Fibroblast of lung (primary cell): ENCODE measurements around the gene CHAT. TPM values are rescaled to one million over a fixed set of nuclear protein-coding genes. Genes with fewer than 3 reads are reported as not detected.

Source experiments
- DNase-seq, 2 donors: peaks; one replicate each; pipeline versions ENCODE4 v3.0.0 to v3.0.0-alpha.2; 2010; ENCODE audit warnings: low read depth in 2 of 2
- H2AFZ ChIP-seq: 2 replicates; pipeline ENCODE4 v1.5.1; 2012; ENCODE audit warnings: low read length, control low read depth, inconsistent platforms
- H3K27ac ChIP-seq: 2 replicates; pipeline ENCODE4 v1.5.1; 2011; ENCODE audit warnings: low read length, control low read depth; ENCODE audit not compliant: insufficient read depth
- H3K27me3 ChIP-seq: 2 replicates; pipeline ENCODE4 v1.5.1; 2011; ENCODE audit warnings: mild to moderate bottlenecking, low read length; ENCODE audit not compliant: control insufficient read depth, insufficient read depth
- H3K36me3 ChIP-seq: 2 replicates; pipeline ENCODE4 v1.5.1; 2011; ENCODE audit warnings: low read length; ENCODE audit not compliant: control insufficient read depth, insufficient read depth
- H3K4me1 ChIP-seq: 2 replicates; pipeline ENCODE4 v1.5.1; 2011; ENCODE audit warnings: low read length; ENCODE audit not compliant: control insufficient read depth, insufficient read depth; ENCODE audit errors: extremely low read depth
- H3K4me2 ChIP-seq: 2 replicates; pipeline ENCODE4 v1.5.1; 2011; ENCODE audit warnings: low read length, control low read depth; ENCODE audit not compliant: insufficient read depth; ENCODE audit errors: extremely low read depth
- H3K4me3 ChIP-seq, 4 experiments: fragments of 200-600 bp in 1 of 4; sonication (generic) in 1 of 4; replicated peaks in 1 of 4; 2 replicates each; pipeline ENCODE4 v1.5.1; 2011 to 2016; ENCODE audit warnings: low read length in 4 of 4, low read depth in 3 of 4, mild to moderate bottlenecking in 3 of 4, control low read depth in 2 of 4, inconsistent platforms in 1 of 4, mixed read lengths in 1 of 4; ENCODE audit not compliant: insufficient read depth in 1 of 4; ENCODE audit errors: control extremely low read depth in 1 of 4
- H3K79me2 ChIP-seq: 2 replicates; pipeline ENCODE4 v1.5.1; 2012; ENCODE audit warnings: mild to moderate bottlenecking, low read length, inconsistent platforms; ENCODE audit not compliant: control insufficient read depth, insufficient read depth
- H3K9ac ChIP-seq: 2 replicates; pipeline ENCODE4 v1.5.1; 2011; ENCODE audit warnings: mild to moderate bottlenecking, low read length, control low read depth; ENCODE audit not compliant: insufficient read depth
- H3K9me3 ChIP-seq: 2 replicates; pipeline ENCODE4 v1.5.1; 2012; ENCODE audit warnings: low read depth, low read length; ENCODE audit not compliant: control insufficient read depth, insufficient read depth
- H4K20me1 ChIP-seq: 2 replicates; pipeline ENCODE4 v1.5.1; 2011; ENCODE audit warnings: low read length; ENCODE audit not compliant: control insufficient read depth, insufficient read depth; ENCODE audit errors: extremely low read depth
- CTCF ChIP-seq, 2 donors: IDR thresholded peaks in 1 of 2; conservative IDR thresholded peaks in 1 of 2; 1 replicate in 1 of 2; 2 replicates in 1 of 2; pipeline ENCODE4 v1.5.1; 2011 to 2012; ENCODE audit warnings: low read length in 2 of 2, control low read depth in 1 of 2, inconsistent platforms in 1 of 2, low read depth in 1 of 2, mild to moderate bottlenecking in 1 of 2
- EZH2 ChIP-seq: IDR thresholded peaks from 2 replicates; pipeline ENCODE4 v1.5.1; 2012; ENCODE audit warnings: low read length, control low read depth, mild to moderate bottlenecking; ENCODE audit errors: missing control alignments
- polyA plus RNA-seq, 2 donors: library from polyadenylated mRNA; depleted of rRNA in 1 of 2; stranded (reverse) in 1 of 2; unstranded in 1 of 2; fragments of >200 nt; gene quantifications; 2 replicates each; pipeline ENCODE4 v1.2.1, GENCODE V29; 2011 to 2012; ENCODE audit warnings: missing spikeins in 1 of 2
- total RNA-seq: library from RNA; depleted of rRNA; stranded (reverse); fragments of >200 nt; gene quantifications from 2 replicates; pipeline ENCODE4 v1.2.1, GENCODE V29; 2014

Gene CHAT
- total and polyA plus RNA-seq, 2 donors (not counting 1 experiment from before 2014, with no cell fraction given), result not detected

DNA sequence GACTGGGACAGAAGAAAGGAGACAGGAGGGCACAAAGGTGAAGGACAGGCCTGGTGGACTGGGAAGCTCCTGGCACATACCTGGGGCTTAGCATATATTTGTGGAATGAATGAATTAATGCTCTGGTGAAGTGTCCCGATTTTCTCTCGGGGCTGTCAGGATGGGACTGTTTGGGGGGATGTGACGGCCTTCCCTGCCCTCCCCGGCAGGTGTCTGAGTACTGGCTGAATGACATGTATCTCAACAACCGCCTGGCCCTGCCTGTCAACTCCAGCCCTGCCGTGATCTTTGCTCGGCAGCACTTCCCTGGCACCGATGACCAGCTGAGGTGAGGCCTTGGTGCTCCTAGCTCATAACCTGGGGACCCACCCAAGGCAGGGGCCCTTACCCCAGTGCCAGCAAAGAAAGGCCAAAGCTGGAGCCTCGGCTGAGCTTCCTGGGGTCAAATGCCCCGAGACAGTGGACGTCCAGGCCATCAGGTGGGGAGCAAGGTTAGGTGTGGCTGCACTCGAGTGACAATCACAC is 6.5 kb downstream of the CHAT start:
- Histone ChIP-seq H3K9me3 (no peaks in the 10 kb centered on the region), H3K4me3 (no peak overlapping the region), H3K4me1 (no peaks in the 10 kb centered on the region), H4K20me1 (no peaks in the 10 kb centered on the region), H3K27ac (no peak overlapping the region), H3K27me3 (peaks cover 11% of the 10 kb centered on the region), H3K4me2 (no peak overlapping the region), H3K9ac (no peak overlapping the region), H3K79me2 (no peaks in the 10 kb centered on the region), H2AFZ (no peak overlapping the region), H3K36me3 (no peaks in the 10 kb centered on the region)
- DNase-seq, result no peak
- no peak for TF ChIP-seq CTCF (conservative IDR thresholded peaks at IDR 0.05 in 1 of 2, IDR thresholded peaks at IDR 0.05 in 1 of 2; ENCODE audit: low read depth in 1 of 2, low read length in 2 of 2)
- no peak for TF ChIP-seq EZH2

- DNase-seq, result no peak
Measured at GRCh38 chr10:49620841-49621378, 7.1 kb downstream of the CHAT start.

DNA sequence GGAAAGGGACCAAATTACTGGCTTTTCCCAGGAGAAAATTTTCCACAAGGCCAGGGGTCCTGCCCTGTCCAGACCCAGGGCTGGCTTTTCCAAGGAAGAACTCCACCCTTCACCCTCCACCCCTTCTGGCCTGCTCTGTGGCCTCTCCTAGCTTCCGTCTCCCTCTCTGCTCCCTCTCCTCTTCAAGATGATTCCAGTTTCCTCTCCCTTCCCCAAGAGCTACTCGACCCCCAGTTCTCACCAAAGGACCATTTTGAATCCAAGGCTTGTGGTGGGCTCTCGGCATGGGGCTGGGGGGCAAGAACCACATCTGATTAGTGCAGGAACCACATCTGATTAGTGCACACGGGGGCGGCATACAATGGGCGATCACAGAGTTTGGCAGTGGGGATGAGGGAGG is 7.7 kb downstream of the CHAT start:
- Histone ChIP-seq H3K4me2 (no peak overlapping the region), H3K9me3 (no peaks in the 10 kb centered on the region), H3K79me2 (no peaks in the 10 kb centered on the region), H3K36me3 (no peaks in the 10 kb centered on the region), H3K4me1 (no peaks in the 10 kb centered on the region), H3K27ac (no peak overlapping the region), H3K9ac (no peak overlapping the region), H2AFZ (no peak overlapping the region), H4K20me1 (no peaks in the 10 kb centered on the region), H3K27me3 (peaks cover 6% of the 10 kb centered on the region), H3K4me3 (no peak overlapping the region)
- no peak for DNase-seq
- TF ChIP-seq EZH2 (no peak), CTCF (conservative IDR thresholded peaks at IDR 0.05 in 1 of 2, IDR thresholded peaks at IDR 0.05 in 1 of 2; ENCODE audit: low read depth in 1 of 2, low read length in 2 of 2) (no peak)

More at GRCh38 chr10:49620841-49621378, 7.1 kb downstream of the CHAT start:
- no peak overlapping the region for H3K27ac ChIP-seq
- H2AFZ ChIP-seq, result no peak overlapping the region
- peaks cover 6% of the 10 kb centered on the region for H3K27me3 ChIP-seq
- no peaks in the 10 kb centered on the region for H3K9me3 ChIP-seq
- no peaks in the 10 kb centered on the region for H3K79me2 ChIP-seq
- no peaks in the 10 kb centered on the region for H3K36me3 ChIP-seq
- TF ChIP-seq CTCF (conservative IDR thresholded peaks at IDR 0.05 in 1 of 2, IDR thresholded peaks at IDR 0.05 in 1 of 2; ENCODE audit: low read depth in 1 of 2, low read length in 2 of 2) (no peak), EZH2 (no peak)
- no peaks in the 10 kb centered on the region for H3K4me1 ChIP-seq
- H3K4me2 ChIP-seq, result no peak overlapping the region
- H3K4me3 ChIP-seq, result no peak overlapping the region
- H4K20me1 ChIP-seq, result no peaks in the 10 kb centered on the region
- no peak overlapping the region for H3K9ac ChIP-seq
